Activated CD4-positive, alpha-beta T cell treated with anti-CD3 and anti-CD28 coated beads, Interleukin-2, amount 50 U/mL, for 16 hours (primary cell): ENCODE results near the gene ZMAT3.
"Not testable (repeated sequence)": the region's sequence is repeated elsewhere in the genome, so short reads cannot be mapped to it uniquely, and the experiment has no call there.

ENCODE experiments used
- DNase-seq: peaks from one replicate; pipeline ENCODE4 v3.0.0-alpha.2; 2020

Gene ZMAT3, protein sequence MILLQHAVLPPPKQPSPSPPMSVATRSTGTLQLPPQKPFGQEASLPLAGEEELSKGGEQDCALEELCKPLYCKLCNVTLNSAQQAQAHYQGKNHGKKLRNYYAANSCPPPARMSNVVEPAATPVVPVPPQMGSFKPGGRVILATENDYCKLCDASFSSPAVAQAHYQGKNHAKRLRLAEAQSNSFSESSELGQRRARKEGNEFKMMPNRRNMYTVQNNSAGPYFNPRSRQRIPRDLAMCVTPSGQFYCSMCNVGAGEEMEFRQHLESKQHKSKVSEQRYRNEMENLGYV

DNA sequence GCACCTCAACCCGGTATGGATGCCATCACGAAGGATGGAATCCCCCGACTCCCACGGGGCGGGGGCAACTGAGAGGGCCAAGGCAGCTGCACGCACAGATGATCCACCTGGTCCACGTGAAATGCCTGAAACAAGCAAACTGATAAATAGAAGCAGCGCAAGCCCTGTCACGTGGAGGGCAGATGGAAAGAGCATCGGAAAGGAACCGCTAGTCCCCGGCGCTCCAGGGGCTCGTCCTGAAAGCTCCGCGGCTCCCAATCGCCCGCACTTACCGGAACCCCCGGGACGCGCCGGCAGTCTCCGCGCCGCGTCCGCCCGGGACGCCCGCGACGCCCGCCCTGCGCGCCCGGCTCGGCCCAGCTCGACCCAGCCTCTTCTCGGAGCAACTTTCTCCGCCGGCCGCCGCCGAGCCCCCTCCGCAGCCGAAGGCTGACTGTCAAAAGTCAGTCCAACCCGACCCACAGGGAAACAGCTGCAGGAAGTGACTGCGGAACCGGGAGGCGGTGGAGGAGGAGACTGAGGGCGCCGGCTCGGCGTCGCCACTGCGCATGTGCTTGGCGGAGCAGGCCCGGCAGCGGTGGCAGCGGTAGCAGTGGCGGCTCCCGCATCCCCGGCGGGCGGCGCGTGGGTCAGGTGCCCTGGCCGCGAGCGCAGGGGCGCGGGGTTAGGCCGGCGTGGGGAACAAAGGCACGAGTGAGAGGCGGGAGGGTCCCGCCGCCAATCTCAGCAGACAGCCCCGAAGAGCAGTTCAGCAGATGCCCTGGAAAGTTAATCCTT is at the start of gene ZMAT3:
Gene ZMAT3, minus strand, starts transcription at position 487 of the 777 bp plus-strand sequence. CDS start 4,057 bp downstream, outside the sequence.
- peak; percentile 88 for DNase-seq

DNA sequence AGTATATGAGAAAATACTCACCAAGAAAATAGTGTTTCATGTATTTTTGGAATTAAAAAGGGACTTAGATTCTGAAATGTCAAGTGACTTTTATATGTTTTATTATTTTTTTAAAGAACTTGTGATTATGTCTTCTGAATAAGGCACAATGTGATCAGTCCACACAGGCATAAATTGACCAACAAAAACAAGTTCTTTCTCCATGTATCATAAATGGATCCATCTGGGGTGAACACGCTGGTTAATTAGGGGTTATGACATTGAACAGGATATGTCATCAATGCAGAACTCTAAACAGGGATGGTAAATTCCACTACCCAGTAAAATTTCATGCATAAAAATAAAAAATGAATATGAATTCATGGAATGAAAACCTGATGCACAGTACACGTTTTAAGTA is 45.2 kb upstream of the ZMAT3 start:
- DNase-seq, result no peak

GRCh38 chr3:179115444-179115843 is 43.8 kb upstream of the ZMAT3 start:
- not testable (repeated sequence) for DNase-seq

DNA sequence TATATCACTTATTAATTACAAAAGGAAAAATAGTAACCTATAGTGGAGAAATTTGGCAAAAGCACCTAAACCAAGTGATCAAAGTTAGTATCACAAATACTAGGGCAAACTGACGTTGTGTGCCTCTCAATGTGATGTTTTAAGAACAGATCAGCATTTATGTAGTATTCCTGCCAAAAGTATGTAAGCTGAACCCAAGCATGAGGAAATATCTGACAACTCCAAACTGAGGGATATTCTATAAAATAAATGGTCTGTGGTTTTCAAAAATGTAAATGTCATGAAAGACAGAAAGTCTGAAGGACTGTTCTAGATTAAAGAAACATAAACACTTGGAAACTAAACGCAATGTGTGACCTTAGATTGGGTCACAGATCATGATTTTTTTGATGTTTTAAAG is 42.3 kb upstream of the ZMAT3 start:
- DNase-seq, result no peak

- no peak for DNase-seq
Observed at GRCh38 chr3:179108086-179108485, 36.5 kb upstream of the ZMAT3 start.

DNA sequence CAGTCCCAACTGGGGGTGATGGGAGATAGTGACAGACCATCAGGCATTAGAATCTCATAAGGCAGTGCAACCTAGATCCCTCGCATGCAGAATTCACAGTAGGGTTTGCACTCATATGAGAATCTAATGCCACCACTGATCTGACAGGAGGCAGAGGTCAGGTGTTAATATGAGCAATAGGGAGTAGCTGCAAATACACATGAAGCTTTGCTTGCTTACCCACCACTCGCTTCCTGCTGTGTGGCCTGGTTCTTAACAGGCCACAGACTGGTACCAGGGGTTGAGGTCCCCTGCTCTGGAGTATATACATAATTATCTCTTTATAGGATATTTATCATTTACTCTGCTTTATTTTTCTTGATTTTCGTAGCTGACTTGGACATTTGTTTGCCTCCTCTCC is 36.0 kb upstream of the ZMAT3 start:
- no peak for DNase-seq

DNA sequence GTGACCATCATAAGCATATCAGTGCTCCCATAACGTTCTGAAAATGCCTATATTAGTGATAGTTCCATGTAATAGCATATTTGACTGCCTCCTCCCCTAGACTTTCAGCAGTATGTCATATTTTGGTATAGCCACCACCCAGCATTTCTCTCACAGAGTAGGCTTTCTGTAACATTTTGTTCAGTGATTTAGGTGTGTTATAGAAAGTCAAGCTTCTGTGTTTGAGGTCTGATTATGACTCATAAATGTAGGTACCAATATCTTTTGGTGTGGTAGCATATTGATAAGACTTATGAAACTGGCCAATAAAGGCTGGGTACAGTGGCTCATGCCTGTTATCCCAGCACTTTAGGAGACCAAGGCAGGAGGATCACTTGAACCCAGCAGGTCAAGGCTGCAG is 34.3 kb upstream of the ZMAT3 start:
- no peak for DNase-seq

- DNase-seq, result no peak
Observed at GRCh38 chr3:179100652-179101051, 29.0 kb upstream of the ZMAT3 start.

DNA sequence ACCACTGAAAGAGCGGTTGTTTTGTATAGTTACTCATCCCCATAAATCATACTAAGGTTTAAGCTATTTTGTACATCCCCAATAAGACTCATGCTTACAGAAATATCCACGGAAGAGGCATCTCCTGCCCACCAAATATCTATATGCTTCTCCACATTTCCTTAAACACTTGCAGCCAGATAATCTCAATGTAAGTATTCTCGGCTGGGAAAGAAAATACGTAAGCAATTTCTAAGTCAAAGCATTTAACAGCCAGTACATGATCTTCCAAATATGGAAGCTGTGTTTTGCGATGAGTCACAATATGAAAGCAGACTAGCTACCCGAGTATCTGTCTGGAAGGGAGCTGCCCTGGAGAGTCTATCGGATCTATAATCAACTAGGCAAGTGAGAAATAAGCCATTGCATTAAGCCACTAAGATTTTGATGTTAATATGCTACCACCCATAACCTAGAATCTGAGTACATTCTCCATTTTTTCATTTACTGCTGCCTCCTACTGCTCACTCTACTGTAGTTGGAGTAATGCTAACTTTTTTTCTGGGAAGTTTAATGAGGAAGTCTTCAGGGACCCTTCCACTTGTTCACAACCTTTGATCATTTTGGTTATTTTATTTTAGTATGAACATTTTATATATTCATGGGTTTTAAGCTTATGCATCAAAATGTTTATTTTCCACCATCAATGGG is 26.9 kb upstream of the ZMAT3 start:
- no peak for DNase-seq

- no peak for DNase-seq
Observed at GRCh38 chr3:179093807-179094206, 22.2 kb upstream of the ZMAT3 start.

DNA sequence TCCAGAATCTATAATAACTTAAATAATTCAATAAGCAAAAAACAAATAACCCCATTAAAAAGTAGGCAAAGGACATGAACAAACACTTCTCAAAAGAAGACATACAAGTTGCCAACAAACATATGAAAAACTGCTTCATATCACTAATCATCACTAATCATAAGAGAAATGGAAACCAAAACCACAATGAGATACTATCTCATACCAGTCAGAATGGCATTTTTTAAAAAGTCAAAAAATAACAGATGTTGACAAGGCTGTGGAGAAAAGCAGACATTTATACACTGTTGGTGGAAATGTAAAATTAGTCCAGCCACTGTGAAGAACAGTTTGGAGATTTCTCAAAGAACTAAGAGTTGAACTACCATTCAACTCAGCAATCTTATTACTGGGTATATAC is 19.5 kb upstream of the ZMAT3 start:
- DNase-seq, result peak; percentile 45

DNA sequence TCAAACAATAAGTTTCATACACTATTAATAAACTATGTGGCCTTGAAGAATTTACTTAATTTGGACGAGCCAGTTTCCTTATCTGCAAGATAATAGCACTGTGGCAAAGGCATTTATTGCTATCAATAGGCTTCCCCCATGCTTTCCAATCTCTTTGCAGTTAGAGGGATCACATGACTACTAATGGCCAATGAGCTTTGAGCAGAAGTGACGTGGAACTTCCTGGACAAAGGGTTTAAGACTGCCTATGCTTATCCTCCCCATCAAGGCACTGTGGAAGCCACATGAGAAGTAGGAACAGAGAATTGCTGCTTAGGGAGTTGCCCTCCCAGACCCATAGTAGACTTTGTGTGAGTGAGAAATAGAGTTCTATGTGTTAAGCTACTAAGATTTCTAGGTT is 16.7 kb upstream of the ZMAT3 start:
- no peak for DNase-seq

DNA sequence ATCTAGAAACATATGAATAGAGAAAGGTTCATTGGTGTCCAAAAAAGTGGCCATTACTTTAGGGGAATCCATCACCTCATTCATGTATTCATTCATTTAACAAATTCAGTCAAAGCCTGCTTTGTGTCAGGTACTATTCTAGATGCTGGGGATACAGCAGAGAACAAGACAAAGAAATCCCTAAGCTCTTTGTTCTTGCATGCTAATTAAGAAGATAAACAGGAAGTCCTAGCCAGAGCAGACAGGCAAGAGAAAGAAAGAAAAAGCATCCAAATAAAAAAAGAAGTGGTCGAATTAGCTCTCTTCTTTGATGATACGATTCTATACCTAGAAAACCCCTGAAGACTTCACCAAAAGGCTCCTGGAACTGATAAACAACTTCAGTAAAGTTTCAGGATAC is 12.4 kb upstream of the ZMAT3 start:
- no peak for DNase-seq

DNA sequence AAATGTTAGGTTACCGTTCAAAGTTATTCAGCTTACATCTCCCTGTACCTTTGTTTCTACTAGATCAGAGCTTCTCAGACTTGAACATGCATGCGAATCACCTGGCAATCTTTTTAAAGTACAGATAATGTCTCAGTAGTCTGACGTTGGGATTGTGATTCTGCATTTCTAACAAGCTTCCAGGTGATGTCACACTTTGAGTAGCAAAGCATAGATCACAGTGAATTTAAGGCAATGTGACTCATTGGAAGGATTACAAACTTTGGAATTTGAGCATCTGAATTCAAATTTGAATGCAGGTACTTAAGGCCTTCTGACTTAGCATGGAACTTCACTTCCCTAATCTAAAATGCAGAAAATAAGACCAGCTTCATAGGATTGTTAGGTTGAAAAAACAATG is 10.8 kb upstream of the ZMAT3 start:
- DNase-seq, result no peak

DNA sequence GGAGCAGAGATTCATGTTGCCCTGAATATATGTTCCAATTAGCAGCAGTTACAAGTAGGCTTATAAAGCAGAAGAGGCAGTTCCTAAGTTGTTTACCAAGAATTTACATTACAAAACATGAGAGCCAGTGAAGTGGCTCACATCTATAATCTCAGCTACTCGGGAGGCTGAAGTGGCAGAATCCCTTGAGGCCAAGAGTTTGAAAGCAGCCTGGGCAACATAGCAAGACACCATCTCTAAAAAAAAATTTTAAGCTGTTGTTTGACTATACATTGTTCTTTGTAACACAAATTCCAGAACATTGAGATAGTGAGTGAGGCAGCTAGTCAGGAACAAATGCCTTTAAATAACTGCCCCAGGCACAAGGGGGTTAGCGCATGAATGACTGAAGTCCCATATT is 10.3 kb upstream of the ZMAT3 start:
- DNase-seq, result no peak

DNA sequence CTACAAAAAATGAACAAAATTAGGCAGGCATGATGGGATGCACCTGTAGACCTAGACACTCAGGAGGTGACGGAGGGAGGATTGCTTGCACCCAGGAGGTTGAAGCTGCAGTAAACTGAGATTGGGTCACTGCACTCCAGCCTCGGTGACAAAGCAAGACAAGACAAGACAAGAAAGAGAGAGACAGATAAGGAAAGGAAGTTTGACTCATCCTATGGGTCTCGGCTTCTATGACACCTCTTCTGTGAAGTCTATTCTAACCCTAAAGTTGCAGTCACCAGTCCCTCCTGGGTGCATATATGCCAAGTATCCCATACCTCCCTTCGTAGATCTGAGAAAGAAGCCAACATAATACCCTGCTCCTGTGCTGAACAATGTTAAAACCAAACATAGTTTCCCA is 7.9 kb upstream of the ZMAT3 start:
- no peak for DNase-seq

DNA sequence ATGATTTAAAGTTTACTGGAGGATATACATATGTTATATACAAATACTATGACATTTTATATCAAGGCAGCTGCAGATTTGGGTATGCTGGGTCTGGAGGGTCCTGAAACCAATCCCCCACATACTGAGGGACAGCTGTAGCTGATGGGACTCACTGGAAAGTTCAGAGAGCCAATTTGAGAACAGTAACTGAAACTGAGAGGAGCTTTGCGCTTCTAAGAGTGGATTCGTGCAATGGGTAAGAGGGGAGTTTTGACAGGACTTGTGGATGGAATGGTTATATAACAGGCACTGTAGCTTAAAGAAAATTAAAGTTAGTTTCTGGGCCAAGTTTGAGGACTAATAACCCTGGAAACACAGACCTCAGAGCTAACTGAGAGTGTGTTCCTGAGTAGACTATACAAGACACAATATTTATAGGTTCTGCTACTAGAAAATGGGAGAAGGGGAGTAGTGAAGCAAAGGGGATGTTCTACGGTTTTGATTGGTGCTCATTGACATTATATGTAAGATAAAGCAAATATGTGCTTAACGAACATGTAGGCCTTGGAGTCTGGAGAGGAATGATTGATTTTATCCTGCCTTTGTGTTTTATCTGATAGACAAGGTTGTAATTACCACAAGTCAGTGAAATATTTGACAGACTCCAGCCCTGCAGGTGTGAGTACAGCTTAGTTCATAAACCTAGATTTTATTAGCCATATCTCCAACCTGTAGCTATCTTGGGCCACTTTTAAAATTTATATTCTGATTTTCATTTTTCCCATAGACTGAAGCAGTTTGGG is 4.8 kb upstream of the ZMAT3 start:
- no peak for DNase-seq

GRCh38 chr3:179074656-179075055 is 3.0 kb upstream of the ZMAT3 start:
- no peak for DNase-seq

DNA sequence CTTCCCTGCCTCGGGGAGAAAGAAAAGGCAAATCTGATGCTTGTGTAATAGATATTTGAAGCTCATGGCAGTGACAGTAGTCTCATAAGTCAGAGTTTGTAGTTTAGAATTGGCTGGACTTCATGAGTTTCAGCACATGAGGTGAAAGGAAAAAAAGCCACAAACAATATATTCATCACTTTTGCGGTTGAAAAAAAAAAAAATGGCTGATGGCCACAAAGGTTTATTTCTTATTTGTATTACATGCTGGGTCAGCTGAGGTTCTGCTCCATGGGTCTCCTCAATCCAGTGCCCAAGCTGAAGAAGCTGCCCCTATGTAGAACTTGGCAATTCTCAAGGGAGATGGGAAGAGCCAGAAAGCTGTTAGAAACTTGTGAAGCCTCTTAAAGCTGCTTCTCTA is 2.2 kb upstream of the ZMAT3 start:
- DNase-seq, result no peak

DNA sequence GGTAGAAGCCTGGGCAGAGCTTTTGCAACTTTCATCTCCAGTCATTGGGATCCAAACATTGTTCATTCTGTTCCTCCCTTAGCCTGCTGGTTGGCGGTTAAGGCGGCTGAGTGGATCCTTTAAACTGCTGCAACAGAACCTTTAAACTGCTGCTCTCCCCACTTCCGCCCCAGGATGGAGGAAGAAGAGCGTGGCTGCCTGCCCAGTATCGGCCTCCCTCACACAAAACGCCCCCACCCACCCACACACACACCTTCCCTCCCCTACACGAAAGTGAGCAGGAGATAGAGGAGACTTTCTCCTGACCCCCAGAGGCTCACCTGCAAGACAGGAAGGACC is 460 bp upstream of the ZMAT3 start:
- peak; percentile 58 for DNase-seq

GRCh38 chr3:179071027-179071322 is 634 bp downstream of the ZMAT3 start:
- DNase-seq, result no peak

DNA sequence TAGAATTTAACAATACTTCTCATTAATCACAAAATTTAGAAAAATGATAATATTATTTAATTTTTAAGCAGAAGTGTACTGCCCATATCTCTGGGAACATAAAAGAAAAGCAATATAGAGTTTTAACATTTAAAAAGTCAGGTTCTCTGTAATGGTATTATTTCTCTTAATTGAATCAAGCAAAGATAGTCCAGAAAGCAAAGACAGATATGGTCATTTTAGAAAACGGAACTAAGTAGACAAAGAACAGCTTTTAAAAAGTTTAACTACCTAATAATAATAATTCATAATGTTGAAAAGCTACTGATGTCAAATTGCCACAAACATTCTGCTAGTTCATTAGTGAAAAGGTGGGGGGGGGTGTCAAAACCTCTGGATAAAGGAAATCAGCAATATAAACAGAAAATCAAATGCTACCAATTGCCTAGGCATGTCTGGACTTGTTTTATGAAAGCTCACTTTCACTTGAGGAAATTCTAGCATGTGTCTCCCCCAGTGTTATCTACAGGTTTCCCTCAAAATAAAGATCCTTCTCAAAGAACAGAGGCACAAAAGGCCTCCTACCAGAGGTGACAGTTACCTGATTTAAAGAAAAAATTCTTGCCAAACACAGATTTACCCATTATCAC is 1.7 kb downstream of the ZMAT3 start:
- DNase-seq, result no peak
